Measurements from ENCODE around the gene TMEM239. TPM values are rescaled to one million over a fixed set of nuclear protein-coding genes. Genes with fewer than 3 reads are reported as not detected.

The TMEM239 gene
- total RNA-seq, 1 experiment from 2014 or later: not detected

- DNase-seq: peak; percentile 89 to 92
- ChIA-PET POLR2A (ENCODE audit: unreplicated experiment) (interaction anchor here (0.5 to 0.6 kb wide), 3 partner anchors 19 to 393 kb away, joined by 3 to 24 read pairs (median 4); no protein-coding TSS in a partner anchor), CTCF (interaction anchor here (1.2 kb wide), 1 partner anchor 47 kb away, joined by 3 read pairs; no protein-coding TSS in a partner anchor)
- intact Hi-C loops (cut with micrococcal nuclease; ENCODE audit: unreplicated experiment): loop anchor here (1.0 kb wide), 1 partner anchor 46 kb away; no protein-coding TSS in a partner anchor
- no TSS peak for BruUV-seq (replicated peaks)
- no peak for TF ChIP-seq CTCF (conservative IDR thresholded peaks at IDR 0.05)
- TF ChIP-seq EZH2 (IDR thresholded peaks at IDR 0.05; ENCODE audit: low read depth): no peak
- H2AFZ ChIP-seq: no peak within 1 kb of the TSS
- H3K36me3 ChIP-seq (ENCODE audit: low read depth): no peaks in the 10 kb centered on the region
- peaks cover 21% of the 10 kb centered on the region for H3F3A ChIP-seq (ENCODE audit: insufficient read depth, low read depth)
- no peaks in the 10 kb centered on the region for H3K79me2 ChIP-seq (ENCODE audit: low read depth)
- no peak within 1 kb of the TSS for H3K4me3 ChIP-seq
- H3K27ac ChIP-seq: peak within 1 kb of the TSS; percentile 63
- H3K4me2 ChIP-seq: peak within 1 kb of the TSS; percentile 71
- H4K20me1 ChIP-seq (ENCODE audit: insufficient read depth): no peaks in the 10 kb centered on the region
- H3K9me2 ChIP-seq (ENCODE audit: insufficient read depth): no peaks in the 10 kb centered on the region
- H3K27me3 ChIP-seq (ENCODE audit: insufficient read depth, low read depth): no peaks in the 10 kb centered on the region
- peaks cover 28% of the 10 kb centered on the region for H3K4me1 ChIP-seq (replicated peaks; ENCODE audit: insufficient read depth)
- no peaks in the 10 kb centered on the region for H3K9me3 ChIP-seq (ENCODE audit: insufficient read depth, low read depth)
Measured at GRCh38 chr20:2814587-2815051, 1.5 kb upstream of the TMEM239 start, which contains the start of gene C20orf141. C20orf141 (plus strand) TSS chr20:2814987; CDS start chr20:2815185, 198 bp downstream.

- TF ChIP-seq EZH2 (IDR thresholded peaks at IDR 0.05; ENCODE audit: low read depth) (no peak), CTCF (conservative IDR thresholded peaks at IDR 0.05) (no peak)
- H3K27ac ChIP-seq: peak overlapping the region; percentile 63
- no peak overlapping the region for H3K4me3 ChIP-seq
- H3K27me3 ChIP-seq (ENCODE audit: insufficient read depth, low read depth): no peaks in the 10 kb centered on the region
- ChIA-PET POLR2A (ENCODE audit: unreplicated experiment) (interaction anchor here (0.5 kb wide), 1 partner anchor 26 kb away, joined by 4 read pairs; no protein-coding TSS in a partner anchor), CTCF (interaction anchor here (1.2 kb wide), 1 partner anchor 47 kb away, joined by 3 read pairs; no protein-coding TSS in a partner anchor)
- intact Hi-C loops (cut with micrococcal nuclease; ENCODE audit: unreplicated experiment): no loop called here
- no peaks in the 10 kb centered on the region for H3K9me2 ChIP-seq (ENCODE audit: insufficient read depth)
- H4K20me1 ChIP-seq (ENCODE audit: insufficient read depth): no peaks in the 10 kb centered on the region
- no peak for DNase-seq
- no peaks in the 10 kb centered on the region for H3K9me3 ChIP-seq (ENCODE audit: insufficient read depth, low read depth)
- H3K79me2 ChIP-seq (ENCODE audit: low read depth): no peaks in the 10 kb centered on the region
- peaks cover 28% of the 10 kb centered on the region for H3K4me1 ChIP-seq (replicated peaks; ENCODE audit: insufficient read depth)
- peak overlapping the region; percentile 71 for H3K4me2 ChIP-seq
- peaks cover 21% of the 10 kb centered on the region for H3F3A ChIP-seq (ENCODE audit: insufficient read depth, low read depth)
- no peaks in the 10 kb centered on the region for H3K36me3 ChIP-seq (ENCODE audit: low read depth)
- no TSS peak for BruUV-seq (replicated peaks)
- no peak overlapping the region for H2AFZ ChIP-seq
Measured at GRCh38 chr20:2815242-2815900, 793 bp upstream of the TMEM239 start.

GRCh38 chr20:2816583-2817340 is 598 bp downstream of the TMEM239 start:
- CTCF ChIA-PET: no interaction called here
- Histone ChIP-seq H2AFZ (no peak overlapping the region), H3K4me2 (no peak overlapping the region), H3K4me3 (no peak overlapping the region), H3K4me1 (replicated peaks; ENCODE audit: insufficient read depth) (peaks cover 28% of the 10 kb centered on the region), H3K36me3 (ENCODE audit: low read depth) (no peaks in the 10 kb centered on the region), H3F3A (ENCODE audit: insufficient read depth, low read depth) (peaks cover 21% of the 10 kb centered on the region), H3K9me3 (ENCODE audit: insufficient read depth, low read depth) (no peaks in the 10 kb centered on the region), H3K79me2 (ENCODE audit: low read depth) (no peaks in the 10 kb centered on the region), H3K9me2 (ENCODE audit: insufficient read depth) (no peaks in the 10 kb centered on the region), H3K27me3 (ENCODE audit: insufficient read depth, low read depth) (no peaks in the 10 kb centered on the region), H4K20me1 (ENCODE audit: insufficient read depth) (no peaks in the 10 kb centered on the region), H3K27ac (no peak overlapping the region)
- POLR2A ChIA-PET (ENCODE audit: unreplicated experiment): no interaction called here
- TF ChIP-seq EZH2 (IDR thresholded peaks at IDR 0.05; ENCODE audit: low read depth) (no peak), CTCF (conservative IDR thresholded peaks at IDR 0.05) (no peak)
- DNase-seq: no peak
- intact Hi-C loops (cut with micrococcal nuclease; ENCODE audit: unreplicated experiment): no loop called here
- no TSS peak for BruUV-seq (replicated peaks)
